NT2/D1 (cell line): Measurements from ENCODE around the gene PLXNA4.
A peak's percentile ranks its signal among the peaks of the same experiment; 100 is the strongest.

Experiments
- DNase-seq: peaks from one replicate; pipeline ENCODE4 v3.0.0-alpha.2; 2011; ENCODE audit warnings: low read depth, low spot score
- H3K27me3 ChIP-seq: 2 replicates; pipeline ENCODE4 v1.6.0; 2011; ENCODE audit warnings: mild to moderate bottlenecking; ENCODE audit not compliant: insufficient read length, insufficient read depth
- H3K36me3 ChIP-seq: 2 replicates; pipeline ENCODE4 v1.6.1; 2011; ENCODE audit warnings: mild to moderate bottlenecking, low read length, mixed read lengths; ENCODE audit not compliant: insufficient read depth, insufficient read length
- H3K4me1 ChIP-seq: 2 replicates; pipeline ENCODE4 v1.5.1; 2011; ENCODE audit not compliant: insufficient read depth, insufficient read length
- H3K4me3 ChIP-seq: 2 replicates; pipeline ENCODE4 v1.5.1; 2011; ENCODE audit warnings: low read depth; ENCODE audit not compliant: insufficient read length
- H3K9ac ChIP-seq: 2 replicates; pipeline ENCODE4 v1.6.0; 2011; ENCODE audit warnings: low read depth; ENCODE audit not compliant: insufficient read length
- H3K9me3 ChIP-seq: 2 replicates; pipeline ENCODE4 v1.5.1; 2011; ENCODE audit warnings: mild to moderate bottlenecking, low read length; ENCODE audit not compliant: insufficient read depth
- SUZ12 ChIP-seq: IDR thresholded peaks from 2 replicates; pipeline ENCODE4 v1.6.1; 2011; ENCODE audit not compliant: insufficient read length, insufficient read depth; ENCODE audit errors: extremely low read depth
- YY1 ChIP-seq: IDR thresholded peaks from 2 replicates; pipeline ENCODE4 v1.6.1; 2011; ENCODE audit not compliant: insufficient read length, insufficient read depth
- ZNF274 ChIP-seq: IDR thresholded peaks from 2 replicates; pipeline ENCODE4 v1.6.1; 2011; ENCODE audit warnings: mild to moderate bottlenecking, low read depth, low read length

Gene PLXNA4

GRCh38 chr7:132480534-132480933 lies 95.7 kb downstream of the PLXNA4 start:
- Histone ChIP-seq H3K9me3 (no peaks in the 10 kb centered on the region), H3K9ac (no peak overlapping the region), H3K4me3 (no peak overlapping the region), H3K4me1 (peaks cover 3% of the 10 kb centered on the region), H3K36me3 (no peaks in the 10 kb centered on the region), H3K27me3 (no peaks in the 10 kb centered on the region)
- no peak for DNase-seq
- TF ChIP-seq ZNF274 (no peak), YY1 (no peak), SUZ12 (no peak)

- no peaks in the 10 kb centered on the region for H3K9me3 ChIP-seq
- H3K36me3 ChIP-seq = no peaks in the 10 kb centered on the region
- DNase-seq = no peak
- TF ChIP-seq ZNF274 (no peak), SUZ12 (no peak), YY1 (no peak)
- H3K4me1 ChIP-seq = peaks cover 8% of the 10 kb centered on the region
- no peak overlapping the region for H3K9ac ChIP-seq
- no peak overlapping the region for H3K4me3 ChIP-seq
- no peaks in the 10 kb centered on the region for H3K27me3 ChIP-seq
These were observed 99.7 kb downstream of the PLXNA4 start for GRCh38 chr7:132476541-132476940.

- H3K9ac ChIP-seq = no peak overlapping the region
- H3K36me3 ChIP-seq = no peaks in the 10 kb centered on the region
- peak; percentile 25 for DNase-seq
- no peak overlapping the region for H3K4me3 ChIP-seq
- H3K9me3 ChIP-seq = no peaks in the 10 kb centered on the region
- H3K27me3 ChIP-seq = no peaks in the 10 kb centered on the region
- H3K4me1 ChIP-seq = peaks cover 8% of the 10 kb centered on the region
- TF ChIP-seq YY1 = no peak
- no peak for TF ChIP-seq SUZ12
- no peak for TF ChIP-seq ZNF274
These were observed 100.6 kb downstream of the PLXNA4 start for GRCh38 chr7:132475669-132476116.

GRCh38 chr7:132475037-132475668 lies 101.1 kb downstream of the PLXNA4 start:
- no peak for DNase-seq
- TF ChIP-seq YY1 (no peak), SUZ12 (no peak), ZNF274 (no peak)
- H3K36me3 ChIP-seq = no peaks in the 10 kb centered on the region
- no peak overlapping the region for H3K9ac ChIP-seq
- no peaks in the 10 kb centered on the region for H3K9me3 ChIP-seq
- no peak overlapping the region for H3K4me3 ChIP-seq
- peaks cover 8% of the 10 kb centered on the region for H3K4me1 ChIP-seq
- H3K27me3 ChIP-seq = no peaks in the 10 kb centered on the region

- Histone ChIP-seq H3K4me3 (no peak overlapping the region), H3K4me1 (peaks cover 8% of the 10 kb centered on the region), H3K27me3 (no peaks in the 10 kb centered on the region), H3K36me3 (no peaks in the 10 kb centered on the region), H3K9me3 (no peaks in the 10 kb centered on the region), H3K9ac (no peak overlapping the region)
- no peak for TF ChIP-seq SUZ12
- TF ChIP-seq ZNF274 = no peak
- no peak for TF ChIP-seq YY1
- DNase-seq = peak; percentile 22
These were observed 103.7 kb downstream of the PLXNA4 start for GRCh38 chr7:132472463-132473120.

- Histone ChIP-seq H3K4me3 (no peak overlapping the region), H3K9ac (no peak overlapping the region), H3K9me3 (no peaks in the 10 kb centered on the region), H3K27me3 (no peaks in the 10 kb centered on the region), H3K4me1 (peaks cover 8% of the 10 kb centered on the region), H3K36me3 (no peaks in the 10 kb centered on the region)
- DNase-seq = no peak
- TF ChIP-seq ZNF274 (no peak), SUZ12 (no peak), YY1 (no peak)
These were observed 104.8 kb downstream of the PLXNA4 start for GRCh38 chr7:132471515-132471914.

- DNase-seq = no peak
- TF ChIP-seq YY1 = no peak
- no peak for TF ChIP-seq SUZ12
- TF ChIP-seq ZNF274 = no peak
- Histone ChIP-seq H3K9me3 (no peaks in the 10 kb centered on the region), H3K4me1 (peaks cover 4% of the 10 kb centered on the region), H3K27me3 (no peaks in the 10 kb centered on the region), H3K9ac (no peak overlapping the region), H3K36me3 (no peaks in the 10 kb centered on the region), H3K4me3 (no peak overlapping the region)
These were observed 106.6 kb downstream of the PLXNA4 start for GRCh38 chr7:132469681-132470080.

- peaks cover 2% of the 10 kb centered on the region for H3K4me1 ChIP-seq
- no peak for TF ChIP-seq ZNF274
- TF ChIP-seq YY1 = no peak
- TF ChIP-seq SUZ12 = no peak
- no peak for DNase-seq
- no peaks in the 10 kb centered on the region for H3K36me3 ChIP-seq
- H3K9me3 ChIP-seq = no peaks in the 10 kb centered on the region
- H3K9ac ChIP-seq = no peak overlapping the region
- no peak overlapping the region for H3K4me3 ChIP-seq
- no peaks in the 10 kb centered on the region for H3K27me3 ChIP-seq
These were observed 107.0 kb downstream of the PLXNA4 start for GRCh38 chr7:132469264-132469663.
